ENCODE data around the gene PIGBOS1. TPM values are rescaled to one million over a fixed set of nuclear protein-coding genes. Genes with fewer than 3 reads are reported as not detected.

The PIGBOS1 gene
- total and polyA plus RNA-seq, 9 of the 15 experiments (the other 6 are each of a cell fraction or from before 2014, with no cell fraction given), result 25.2 to 76.2 (median 46.0) TPM

GRCh38 chr15:55276324-55276723 lies 42.6 kb downstream of the PIGBOS1 start:
- no peak overlapping the region for H3K9ac ChIP-seq (ENCODE audit: insufficient read depth in 1 of 2, low read depth in 2 of 2, low read length in 2 of 2)
- no peaks in the 10 kb centered on the region for H3K9me3 ChIP-seq (replicated peaks; ENCODE audit: control insufficient read depth, insufficient read depth, low read depth, low read length)
- FAIRE-seq, result no peak
- TF ChIP-seq MAZ (CRISPR knock-in tag; conservative IDR thresholded peaks at IDR 0.05 in 1 of 2, IDR thresholded peaks at IDR 0.05 in 1 of 2) (no peak), EZH2 (IDR thresholded peaks at IDR 0.05; ENCODE audit: borderline replicate concordance, low read depth, low read length) (no peak), KDM5B (IDR thresholded peaks at IDR 0.05; ENCODE audit: insufficient replicate concordance, low read depth, low read length) (no peak), ZBED1 (IDR thresholded peaks at IDR 0.05) (no peak), ZNF592 (IDR thresholded peaks at IDR 0.05) (no peak), DIDO1 (tag; IDR thresholded peaks at IDR 0.05; ENCODE audit: low read depth) (no peak), SMARCA5 (IDR thresholded peaks at IDR 0.05) (no peak), ZFPM2 (CRISPR knock-in tag; IDR thresholded peaks at IDR 0.05) (no peak), ZHX1 (conservative IDR thresholded peaks at IDR 0.05; ENCODE audit: low read length) (no peak), ZNF695 (CRISPR knock-in tag; IDR thresholded peaks at IDR 0.05) (no peak)
- in situ Hi-C loops (cut with MboI), result no loop called here
- H3K79me2 ChIP-seq (ENCODE audit: control insufficient read depth, insufficient read depth, low read length), result peaks cover 87% of the 10 kb centered on the region
- no peak overlapping the region for H3K4me2 ChIP-seq (ENCODE audit: insufficient read depth, low read length)
- ChIA-PET CTCF (ENCODE audit: low intra/inter-chr PET ratio) (no interaction called here), POLR2A (interaction anchor here (1.0 to 2.2 kb wide), 3 partner anchors 9 to 24 kb away, joined by 3 to 7 read pairs (median 4); no protein-coding TSS in a partner anchor)
- H3K27me3 ChIP-seq (ENCODE audit: control insufficient read depth in 2 of 2, insufficient read depth in 2 of 2, low read length in 2 of 2), result no peaks in the 10 kb centered on the region
- no peak overlapping the region for H3K4me3 ChIP-seq
- H3K36me3 ChIP-seq (ENCODE audit: control insufficient read depth, insufficient read depth, low read length), result peaks cover 26% of the 10 kb centered on the region
- BruUV-seq (replicated peaks), result no TSS peak
- no peak overlapping the region for H3K27ac ChIP-seq (ENCODE audit: extremely low read depth, low read depth, low read length)
- no peaks in the 10 kb centered on the region for H4K20me1 ChIP-seq (replicated peaks; ENCODE audit: control insufficient read depth, insufficient read depth, low read length)
- ATAC-seq, result no peak
- intact Hi-C loops (cut with micrococcal nuclease), result no loop called here
- H2AFZ ChIP-seq (ENCODE audit: low read depth, low read length), result no peak overlapping the region
- 94% methylated on average over 5 of the region's 5 CpGs for WGBS (ENCODE audit: insufficient coverage, low coverage, missing lambda C conversion rate)
- no peaks in the 10 kb centered on the region for H3K9me1 ChIP-seq (ENCODE audit: control insufficient read depth, insufficient read depth, low read length)
- no peak for DNase-seq (ENCODE audit: extremely low read depth in 1 of 4, low spot score in 3 of 4)
- H3K4me1 ChIP-seq (replicated peaks in 1 of 2; ENCODE audit: control insufficient read depth in 2 of 2, insufficient read depth in 2 of 2, low read length in 2 of 2), result peaks cover 19 to 38% of the 10 kb centered on the region in 2 experiments
